Ovary (tissue), 9 donors: ENCODE results near the gene ATP8B4. TPM values are rescaled to one million over a fixed set of nuclear protein-coding genes. Genes with fewer than 3 reads are reported as not detected.

Source experiments
- DNase-seq, 5 donors: peaks; one replicate each; pipeline ENCODE4 v3.0.0-alpha.2; 2019 to 2020
- H3K27ac ChIP-seq, 2 donors: fragments of 200-600 bp; one replicate each; pipeline versions ENCODE4 v1.5.1 to v1.8.0; 2019 to 2022
- H3K27me3 ChIP-seq: fragments of 200-600 bp; one replicate; pipeline ENCODE4 v1.8.0; 2022
- H3K36me3 ChIP-seq: fragments of 200-600 bp; sonication (generic); one replicate; pipeline ENCODE4 v1.5.1; 2019
- H3K4me1 ChIP-seq: one replicate; pipeline ENCODE4 v1.8.1; 2013; ENCODE audit warnings: mild to moderate bottlenecking, moderate library complexity; ENCODE audit not compliant: insufficient read depth
- H3K4me3 ChIP-seq: fragments of 200-600 bp; sonication (generic); one replicate; pipeline ENCODE4 v1.5.1; 2017
- H3K9me3 ChIP-seq, 2 donors: fragments of 200-600 bp in 1 of 2; sonication (generic) in 1 of 2; one replicate each; pipeline versions ENCODE4 v1.5.1 to v1.8.1; 2013 to 2019; ENCODE audit warnings: mild to moderate bottlenecking in 1 of 2, moderate library complexity in 1 of 2
- EP300 ChIP-seq: sonication (generic); formaldehyde crosslinking; IDR thresholded peaks from one replicate; pipeline ENCODE4 v1.6.1; 2017; ENCODE audit warnings: antibody characterized with exemption
- POLR2A ChIP-seq: fragments of 450-650 bp; IDR thresholded peaks from one replicate; pipeline ENCODE4 v1.6.1; 2017; ENCODE audit warnings: antibody characterized with exemption, mild to moderate bottlenecking, moderate library complexity
- WGBS, 3 donors: extraction: QIAGEN DNeasy Blood & Tissue Kit in 1 of 3; methylation state at CpG; one replicate each; pipeline versions ENCODE4 v1.1.5 to v1.1.7; 2013 to 2017; 5-methylcytosine and 5-hydroxymethylcytosine counted together
- intact Hi-C, 4 donors: fragments of 100-400 bp; cut with DNase I; formaldehyde crosslinking; loops; one replicate each; pipeline versions ENCODE4 v1.11.0 to v1.15.1; 2022 to 2023
- polyA plus RNA-seq, 2 donors: library from polyadenylated mRNA; stranded (reverse); fragments of 200-250 nt in 1 of 2; fragments of 350-450 nt in 1 of 2; fragmentation: Illumina TruSeq in 1 of 2; extraction: RNeasy Lipid Tissue Mini Kit (QIAGEN cat#74804) in 1 of 2; gene quantifications; one replicate each; pipeline ENCODE4 v1.2.3, GENCODE V29; 2013 to 2014
- total RNA-seq, 7 donors: library from RNA; depleted of rRNA in 2 of 7; stranded (reverse); fragments of >200 nt in 2 of 7; fragmentation: NEBNext Ultra II Directional in 3 of 7; extraction: Animal tissue kit (Norgen Biotek cat#: 25700) in 3 of 7; gene quantifications; one replicate each; pipeline versions ENCODE4 v1.1.0 to v1.2.4, GENCODE V29; 2016 to 2023
- TF ChIP-seq, protein P1 (sequence below), 3 donors: fragments of 450-650 bp in 2 of 3; fragments of 200-600 bp in 1 of 3; IDR thresholded peaks; one replicate each; pipeline versions ENCODE4 v1.5.1 to v1.8.0; 2016 to 2022; ENCODE audit warnings: antibody characterized with exemption in 3 of 3, mild to moderate bottlenecking in 1 of 3
- donor health status: DM: no; HTN: no; CAD: no; lungs with moderate emphysema.
- donor health status: DM: no; HTN: no; CAD: no.
- donor health status: Bipolar disorder and iron deficiency.
- donor health status: DM: yes; HTN: yes; CAD: no.
- donor health status: DM: no; HTN: no; CAD: no.
- donor health status: DM: yes; HTN: yes; CAD: no.

Gene ATP8B4
- total and polyA plus RNA-seq, 9 donors, result 3.7 to 14.4 (median 7.1) TPM

DNA sequence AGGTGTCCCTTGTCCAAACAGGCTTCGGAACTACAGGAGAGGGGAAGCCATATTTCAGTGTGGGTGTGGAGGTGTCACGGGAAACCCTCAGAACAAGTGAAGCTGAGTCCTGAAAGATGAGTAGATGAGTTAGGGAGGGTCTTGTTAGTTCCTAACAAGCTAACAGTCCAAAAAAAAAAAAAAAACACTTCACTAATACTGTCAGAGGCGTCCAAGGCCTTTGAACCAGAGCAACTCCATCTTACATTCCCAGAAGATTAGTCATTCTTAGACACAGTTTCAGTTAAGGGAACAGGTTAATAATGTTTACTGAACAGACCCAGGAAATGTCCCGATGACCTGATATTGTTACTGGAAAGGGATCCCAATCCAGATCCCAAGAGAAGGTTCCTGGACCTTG is 7.0 kb upstream of the ATP8B4 start:
- H3K27me3 ChIP-seq, result no peaks in the 10 kb centered on the region
- WGBS, 3 donors, result 71 to 75% (median 71%) methylated on average over 4 of the region's 4 CpGs
- no peak overlapping the region for H3K4me3 ChIP-seq
- no peaks in the 10 kb centered on the region for H3K36me3 ChIP-seq
- TF ChIP-seq, protein P1, sequence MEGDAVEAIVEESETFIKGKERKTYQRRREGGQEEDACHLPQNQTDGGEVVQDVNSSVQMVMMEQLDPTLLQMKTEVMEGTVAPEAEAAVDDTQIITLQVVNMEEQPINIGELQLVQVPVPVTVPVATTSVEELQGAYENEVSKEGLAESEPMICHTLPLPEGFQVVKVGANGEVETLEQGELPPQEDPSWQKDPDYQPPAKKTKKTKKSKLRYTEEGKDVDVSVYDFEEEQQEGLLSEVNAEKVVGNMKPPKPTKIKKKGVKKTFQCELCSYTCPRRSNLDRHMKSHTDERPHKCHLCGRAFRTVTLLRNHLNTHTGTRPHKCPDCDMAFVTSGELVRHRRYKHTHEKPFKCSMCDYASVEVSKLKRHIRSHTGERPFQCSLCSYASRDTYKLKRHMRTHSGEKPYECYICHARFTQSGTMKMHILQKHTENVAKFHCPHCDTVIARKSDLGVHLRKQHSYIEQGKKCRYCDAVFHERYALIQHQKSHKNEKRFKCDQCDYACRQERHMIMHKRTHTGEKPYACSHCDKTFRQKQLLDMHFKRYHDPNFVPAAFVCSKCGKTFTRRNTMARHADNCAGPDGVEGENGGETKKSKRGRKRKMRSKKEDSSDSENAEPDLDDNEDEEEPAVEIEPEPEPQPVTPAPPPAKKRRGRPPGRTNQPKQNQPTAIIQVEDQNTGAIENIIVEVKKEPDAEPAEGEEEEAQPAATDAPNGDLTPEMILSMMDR (IDR thresholded peaks at IDR 0.05), result no peak
- TF ChIP-seq POLR2A (no peak), EP300 (no peak)
- H3K9me3 ChIP-seq, result no peaks in the 10 kb centered on the region
- H3K27ac ChIP-seq, result no peak overlapping the region
- no peaks in the 10 kb centered on the region for H3K4me1 ChIP-seq
- DNase-seq, result no peak
- intact Hi-C loops, result no loop called here

DNA sequence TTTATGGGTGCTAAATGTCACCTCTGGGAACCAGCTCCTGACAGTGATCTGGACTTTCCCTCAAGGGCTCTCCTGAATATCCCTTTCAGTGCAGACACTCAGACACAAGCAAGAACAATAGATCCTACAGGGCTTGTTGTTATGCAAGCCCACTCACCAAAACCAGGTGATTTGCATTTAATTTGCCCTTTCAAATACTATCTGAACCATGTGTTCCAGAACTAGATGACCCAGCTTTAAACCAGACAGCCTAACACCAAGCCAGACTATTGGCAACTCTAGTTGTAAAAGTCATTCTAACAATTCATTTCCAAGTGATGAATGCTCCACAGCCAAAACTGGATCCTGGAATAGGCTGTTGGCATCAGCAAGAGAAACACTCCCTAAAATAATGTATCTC is 5.6 kb upstream of the ATP8B4 start:
- no peak for DNase-seq
- Histone ChIP-seq H3K4me3 (no peak overlapping the region), H3K27ac (no peak overlapping the region), H3K27me3 (no peaks in the 10 kb centered on the region), H3K9me3 (no peaks in the 10 kb centered on the region), H3K4me1 (no peaks in the 10 kb centered on the region), H3K36me3 (no peaks in the 10 kb centered on the region)
- intact Hi-C loops, result no loop called here
- TF ChIP-seq, protein P1 (IDR thresholded peaks at IDR 0.05), result no peak
- TF ChIP-seq POLR2A (no peak), EP300 (no peak)

DNA sequence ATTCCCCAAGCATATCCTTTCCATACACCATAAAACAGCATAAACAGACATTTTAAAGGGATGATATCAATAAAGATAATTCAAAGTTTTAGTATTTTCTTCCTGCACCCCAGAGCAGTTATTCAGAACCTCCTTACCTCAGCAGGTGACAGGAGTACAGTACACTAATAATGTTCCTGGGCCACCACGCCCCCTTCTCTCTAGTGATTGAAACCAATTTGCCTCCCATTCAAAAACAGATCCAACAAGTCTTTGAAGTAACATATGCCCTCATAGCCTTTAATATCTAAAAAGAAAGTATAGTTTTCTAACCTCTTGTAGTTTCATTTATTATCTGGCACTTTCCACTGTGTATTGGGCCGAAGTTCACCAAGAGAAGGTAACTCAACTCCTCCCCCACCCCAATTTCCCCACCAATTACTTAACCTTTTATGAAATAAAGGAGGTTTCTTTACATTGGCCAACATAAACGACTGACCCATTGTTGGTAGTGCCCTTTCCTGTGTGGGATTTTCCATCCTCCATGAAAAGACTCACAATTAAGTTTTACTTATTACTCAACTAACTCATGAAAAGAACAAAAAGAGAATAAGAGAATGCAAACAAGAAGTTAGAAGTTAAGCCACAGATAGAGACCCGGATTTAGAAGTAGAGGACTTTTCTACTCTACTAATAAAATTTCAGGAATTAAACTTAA is 5.0 kb upstream of the ATP8B4 start:
- DNase-seq, result no peak
- Histone ChIP-seq H3K36me3 (no peaks in the 10 kb centered on the region), H3K9me3 (no peaks in the 10 kb centered on the region), H3K27ac (no peak overlapping the region), H3K4me3 (no peak overlapping the region), H3K4me1 (no peaks in the 10 kb centered on the region), H3K27me3 (no peaks in the 10 kb centered on the region)
- 77 to 87% (median 85%) methylated on average over 4 of the region's 4 CpGs for WGBS, 3 donors
- intact Hi-C loops, result no loop called here
- TF ChIP-seq, protein P1 (IDR thresholded peaks at IDR 0.05), result no peak
- TF ChIP-seq EP300 (no peak), POLR2A (no peak)

DNA sequence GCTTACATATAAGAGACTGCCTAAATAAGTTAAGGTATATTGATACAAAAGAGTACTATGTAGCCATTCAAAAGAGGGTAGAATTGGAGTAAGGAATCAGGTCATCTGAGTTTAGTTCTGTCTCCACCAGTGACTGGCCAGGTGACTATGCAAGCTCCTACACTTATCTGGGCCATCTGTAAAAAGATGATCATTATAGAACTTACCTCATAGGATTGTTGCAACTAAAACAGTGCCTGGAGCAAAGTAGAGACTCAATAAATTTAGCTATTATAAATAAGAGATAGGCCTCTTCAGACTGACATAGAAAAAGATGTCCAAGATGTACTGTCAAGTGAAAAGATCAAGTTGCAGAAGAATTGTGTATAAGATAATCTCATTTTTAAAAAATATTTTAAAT is 1.7 kb upstream of the ATP8B4 start:
- no peaks in the 10 kb centered on the region for H3K4me1 ChIP-seq
- DNase-seq, result no peak
- no peaks in the 10 kb centered on the region for H3K27me3 ChIP-seq
- H3K4me3 ChIP-seq, result no peak overlapping the region
- intact Hi-C loops, result no loop called here
- TF ChIP-seq EP300 (no peak), POLR2A (no peak)
- TF ChIP-seq, protein P1 (IDR thresholded peaks at IDR 0.05), result no peak
- no peak overlapping the region for H3K27ac ChIP-seq
- no peaks in the 10 kb centered on the region for H3K36me3 ChIP-seq
- H3K9me3 ChIP-seq, result no peaks in the 10 kb centered on the region
